SK-N-SH treated with all-trans-retinoic acid at 6 μM for 48 hours (cell line): ENCODE measurements around the gene DYSF.
A peak's percentile ranks its signal among the peaks of the same experiment; 100 is the strongest.

Experiments used
- ATAC-seq: fragments of 200-7000 bp; cut with Tn5 transposase; 3 replicates; pipeline ENCODE4 v1.9.1; 2020; ENCODE audit warnings: mild to moderate bottlenecking, moderate library complexity
- ARNTL ChIP-seq: fragments of 450-650 bp; formaldehyde crosslinking; IDR thresholded peaks from 2 replicates; pipeline ENCODE4 v1.5.0; 2020; ENCODE audit warnings: low read depth, mild to moderate bottlenecking, moderate library complexity, borderline replicate concordance
- BACH2 ChIP-seq: fragments of 250-450 bp; sonication (Bioruptor Pico); IDR thresholded peaks from 2 replicates; pipeline ENCODE4 v1.9.0; 2021; ENCODE audit warnings: mild to moderate bottlenecking, borderline replicate concordance
- CSDC2 ChIP-seq: fragments of 250-450 bp; sonication (Bioruptor Pico); IDR thresholded peaks from 2 replicates; pipeline ENCODE4 v1.5.0; 2020; ENCODE audit warnings: mild to moderate bottlenecking, moderate library complexity
- ESRRG ChIP-seq: fragments of 250-450 bp; sonication (Bioruptor Pico); IDR thresholded peaks from 2 replicates; pipeline ENCODE4 v1.6.1; 2021; ENCODE audit warnings: mild to moderate bottlenecking
- GLIS3 ChIP-seq: fragments of 250-450 bp; sonication (Bioruptor Pico); IDR thresholded peaks from 2 replicates; pipeline ENCODE4 v1.5.0; 2020; ENCODE audit warnings: mild to moderate bottlenecking, moderate library complexity
- ISL1 ChIP-seq: fragments of 250-450 bp; sonication (Bioruptor Pico); IDR thresholded peaks from 2 replicates; pipeline ENCODE4 v2.1.2; 2022; ENCODE audit warnings: mild to moderate bottlenecking, moderate library complexity
- OSR1 ChIP-seq: fragments of 250-450 bp; sonication (Bioruptor Pico); IDR thresholded peaks from 2 replicates; pipeline ENCODE4 v1.8.0; 2022; ENCODE audit warnings: moderate library complexity, mild to moderate bottlenecking, inconsistent platforms
- PPARA ChIP-seq: fragments of 250-450 bp; sonication (Bioruptor Pico); IDR thresholded peaks from 2 replicates; pipeline ENCODE4 v1.5.0; 2020; ENCODE audit warnings: mild to moderate bottlenecking, borderline replicate concordance
- RARB ChIP-seq: fragments of 250-450 bp; sonication (Bioruptor Pico); IDR thresholded peaks from 2 replicates; pipeline ENCODE4 v1.8.0; 2021; ENCODE audit warnings: mild to moderate bottlenecking, moderate library complexity
- SNAI2 ChIP-seq: fragments of 250-450 bp; sonication (Bioruptor Pico); IDR thresholded peaks from 2 replicates; pipeline ENCODE4 v1.5.0; 2020; ENCODE audit warnings: mild to moderate bottlenecking, moderate library complexity
- TCF4 ChIP-seq: fragments of 250-450 bp; sonication (Bioruptor Pico); IDR thresholded peaks from 2 replicates; pipeline ENCODE4 v1.8.0; 2021; ENCODE audit warnings: mild to moderate bottlenecking, moderate library complexity, borderline replicate concordance
- TOX ChIP-seq: fragments of 250-450 bp; sonication (Bioruptor Pico); IDR thresholded peaks from 2 replicates; pipeline ENCODE4 v1.8.0; 2021; ENCODE audit warnings: mild to moderate bottlenecking, moderate library complexity, borderline replicate concordance
- ZFP3 ChIP-seq: fragments of 250-450 bp; sonication (Bioruptor Pico); IDR thresholded peaks from 2 replicates; pipeline ENCODE4 v1.5.0; 2020; ENCODE audit warnings: mild to moderate bottlenecking, moderate library complexity
- ZFP30 ChIP-seq: fragments of 450-650 bp; formaldehyde crosslinking; IDR thresholded peaks from 2 replicates; pipeline ENCODE4 v1.5.0; 2022; ENCODE audit warnings: mild to moderate bottlenecking, moderate library complexity
- ZNF565 ChIP-seq: fragments of 450-650 bp; formaldehyde crosslinking; conservative IDR thresholded peaks from 2 replicates; pipeline ENCODE4 v1.5.0; 2020; ENCODE audit warnings: low read depth, mild to moderate bottlenecking, moderate library complexity
- ZNF70 ChIP-seq: fragments of 450-650 bp; formaldehyde crosslinking; IDR thresholded peaks from 2 replicates; pipeline ENCODE4 v1.5.0; 2020; ENCODE audit warnings: mild to moderate bottlenecking, moderate library complexity
- ZNF8 ChIP-seq: fragments of 450-650 bp; formaldehyde crosslinking; IDR thresholded peaks from 2 replicates; pipeline ENCODE4 v1.5.0; 2020; ENCODE audit warnings: mild to moderate bottlenecking, moderate library complexity
- TF ChIP-seq, protein P1 (sequence below): fragments of 250-450 bp; sonication (Bioruptor Pico); IDR thresholded peaks from 2 replicates; pipeline ENCODE4 v1.5.1; 2021; ENCODE audit warnings: mild to moderate bottlenecking, moderate library complexity
- TF ChIP-seq, protein P2 (sequence below): fragments of 250-450 bp; sonication (Bioruptor Pico); IDR thresholded peaks from 2 replicates; pipeline ENCODE4 v1.5.1; 2020; ENCODE audit warnings: low read depth, mild to moderate bottlenecking, moderate library complexity
- TF ChIP-seq, protein P3 (sequence below): fragments of 250-450 bp; sonication (Bioruptor Pico); IDR thresholded peaks from 2 replicates; pipeline ENCODE4 v1.8.0; 2021; ENCODE audit warnings: low read depth, mild to moderate bottlenecking, moderate library complexity, borderline replicate concordance
- TF ChIP-seq, protein P4 (sequence below): fragments of 250-450 bp; sonication (Bioruptor Pico); IDR thresholded peaks from 2 replicates; pipeline ENCODE4 v1.8.0; 2020; ENCODE audit warnings: mild to moderate bottlenecking, moderate library complexity, borderline replicate concordance
- TF ChIP-seq, protein P5 (sequence below): fragments of 250-450 bp; sonication (Bioruptor Pico); IDR thresholded peaks from 2 replicates; pipeline ENCODE4 v1.5.0; 2020; ENCODE audit warnings: mild to moderate bottlenecking, moderate library complexity

Gene DYSF

DNA sequence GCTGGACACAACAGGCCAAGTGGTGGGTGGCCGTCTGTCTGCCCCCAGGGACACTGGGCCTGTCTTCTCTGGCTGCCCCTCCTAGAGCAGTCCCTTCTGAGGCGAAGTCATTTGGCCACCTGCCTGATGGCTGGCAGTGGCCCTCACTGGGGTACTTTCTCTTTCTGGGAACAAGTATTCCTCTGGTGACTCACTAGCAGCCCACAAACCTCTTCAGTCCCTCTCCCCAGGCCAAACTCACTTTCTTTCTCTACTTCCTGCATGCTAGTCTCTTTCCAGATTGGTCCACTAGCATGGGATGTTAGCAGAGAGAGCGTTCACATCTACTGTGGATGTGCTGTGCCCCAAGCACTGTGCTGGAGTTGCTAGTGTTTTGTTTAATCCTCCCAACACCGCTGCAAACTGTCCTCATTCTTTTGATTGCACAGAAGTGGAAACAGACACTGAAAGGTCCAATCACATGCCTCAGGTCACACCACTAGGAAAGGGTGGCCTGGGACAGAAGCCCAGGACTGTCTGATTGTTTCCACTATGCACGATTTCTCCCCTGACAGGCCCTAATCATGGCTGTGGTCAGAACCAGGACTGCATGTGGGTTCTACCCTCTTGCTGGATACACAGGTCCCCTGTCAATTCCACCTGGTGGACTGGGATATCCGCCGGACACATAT is 5.2 kb downstream of the DYSF start:
- ATAC-seq: peak; percentile 12; the same call in 2 of the 3 replicates

DNA sequence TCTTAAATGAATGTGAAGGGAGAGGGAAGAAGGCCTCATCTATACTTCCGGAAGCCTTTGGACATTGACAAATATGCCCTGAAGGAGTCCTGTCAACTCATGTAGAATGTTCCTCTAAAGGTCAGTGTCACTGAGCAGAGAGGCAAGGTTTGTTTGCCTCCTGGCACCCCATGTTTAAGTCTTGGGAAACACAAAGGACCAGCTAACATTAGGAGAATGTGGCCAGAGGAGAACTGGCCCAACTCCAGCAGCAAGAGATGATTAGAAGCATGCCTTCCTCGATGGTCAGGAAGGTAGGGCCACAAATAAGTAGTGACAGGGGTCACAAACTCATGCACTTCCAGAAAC is 5.7 kb downstream of the DYSF start:
- TF ChIP-seq PPARA (CRISPR knock-in tag): no peak
- no peak for ATAC-seq

More for the DNA sequence above, 5.2 kb downstream of the DYSF start:
- TF ChIP-seq, protein P1, sequence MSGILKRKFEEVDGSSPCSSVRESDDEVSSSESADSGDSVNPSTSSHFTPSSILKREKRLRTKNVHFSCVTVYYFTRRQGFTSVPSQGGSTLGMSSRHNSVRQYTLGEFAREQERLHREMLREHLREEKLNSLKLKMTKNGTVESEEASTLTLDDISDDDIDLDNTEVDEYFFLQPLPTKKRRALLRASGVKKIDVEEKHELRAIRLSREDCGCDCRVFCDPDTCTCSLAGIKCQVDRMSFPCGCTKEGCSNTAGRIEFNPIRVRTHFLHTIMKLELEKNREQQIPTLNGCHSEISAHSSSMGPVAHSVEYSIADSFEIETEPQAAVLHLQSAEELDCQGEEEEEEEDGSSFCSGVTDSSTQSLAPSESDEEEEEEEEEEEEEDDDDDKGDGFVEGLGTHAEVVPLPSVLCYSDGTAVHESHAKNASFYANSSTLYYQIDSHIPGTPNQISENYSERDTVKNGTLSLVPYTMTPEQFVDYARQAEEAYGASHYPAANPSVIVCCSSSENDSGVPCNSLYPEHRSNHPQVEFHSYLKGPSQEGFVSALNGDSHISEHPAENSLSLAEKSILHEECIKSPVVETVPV (CRISPR knock-in tag): no peak
- no peak for TF ChIP-seq ZFP3 (CRISPR knock-in tag)
- TF ChIP-seq, protein P2, sequence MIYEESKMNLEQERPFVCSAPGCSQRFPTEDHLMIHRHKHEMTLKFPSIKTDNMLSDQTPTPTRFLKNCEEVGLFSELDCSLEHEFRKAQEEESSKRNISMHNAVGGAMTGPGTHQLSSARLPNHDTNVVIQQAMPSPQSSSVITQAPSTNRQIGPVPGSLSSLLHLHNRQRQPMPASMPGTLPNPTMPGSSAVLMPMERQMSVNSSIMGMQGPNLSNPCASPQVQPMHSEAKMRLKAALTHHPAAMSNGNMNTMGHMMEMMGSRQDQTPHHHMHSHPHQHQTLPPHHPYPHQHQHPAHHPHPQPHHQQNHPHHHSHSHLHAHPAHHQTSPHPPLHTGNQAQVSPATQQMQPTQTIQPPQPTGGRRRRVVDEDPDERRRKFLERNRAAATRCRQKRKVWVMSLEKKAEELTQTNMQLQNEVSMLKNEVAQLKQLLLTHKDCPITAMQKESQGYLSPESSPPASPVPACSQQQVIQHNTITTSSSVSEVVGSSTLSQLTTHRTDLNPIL (CRISPR knock-in tag): no peak
- no peak for TF ChIP-seq ESRRG (CRISPR knock-in tag)
- TF ChIP-seq OSR1 (CRISPR knock-in tag): no peak
- TF ChIP-seq, protein P3, sequence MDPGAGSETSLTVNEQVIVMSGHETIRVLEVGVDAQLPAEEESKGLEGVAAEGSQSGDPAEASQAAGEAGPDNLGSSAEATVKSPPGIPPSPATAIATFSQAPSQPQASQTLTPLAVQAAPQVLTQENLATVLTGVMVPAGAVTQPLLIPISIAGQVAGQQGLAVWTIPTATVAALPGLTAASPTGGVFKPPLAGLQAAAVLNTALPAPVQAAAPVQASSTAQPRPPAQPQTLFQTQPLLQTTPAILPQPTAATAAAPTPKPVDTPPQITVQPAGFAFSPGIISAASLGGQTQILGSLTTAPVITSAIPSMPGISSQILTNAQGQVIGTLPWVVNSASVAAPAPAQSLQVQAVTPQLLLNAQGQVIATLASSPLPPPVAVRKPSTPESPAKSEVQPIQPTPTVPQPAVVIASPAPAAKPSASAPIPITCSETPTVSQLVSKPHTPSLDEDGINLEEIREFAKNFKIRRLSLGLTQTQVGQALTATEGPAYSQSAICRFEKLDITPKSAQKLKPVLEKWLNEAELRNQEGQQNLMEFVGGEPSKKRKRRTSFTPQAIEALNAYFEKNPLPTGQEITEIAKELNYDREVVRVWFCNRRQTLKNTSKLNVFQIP (CRISPR knock-in tag): no peak
- no peak for TF ChIP-seq CSDC2
- TF ChIP-seq RARB (CRISPR knock-in tag): no peak
- TF ChIP-seq ARNTL (CRISPR knock-in tag): no peak
- no peak for TF ChIP-seq ZNF70
- no peak for TF ChIP-seq TCF4
- TF ChIP-seq GLIS3 (CRISPR knock-in tag): no peak
- TF ChIP-seq ISL1 (CRISPR knock-in tag): no peak
- TF ChIP-seq, protein P4, sequence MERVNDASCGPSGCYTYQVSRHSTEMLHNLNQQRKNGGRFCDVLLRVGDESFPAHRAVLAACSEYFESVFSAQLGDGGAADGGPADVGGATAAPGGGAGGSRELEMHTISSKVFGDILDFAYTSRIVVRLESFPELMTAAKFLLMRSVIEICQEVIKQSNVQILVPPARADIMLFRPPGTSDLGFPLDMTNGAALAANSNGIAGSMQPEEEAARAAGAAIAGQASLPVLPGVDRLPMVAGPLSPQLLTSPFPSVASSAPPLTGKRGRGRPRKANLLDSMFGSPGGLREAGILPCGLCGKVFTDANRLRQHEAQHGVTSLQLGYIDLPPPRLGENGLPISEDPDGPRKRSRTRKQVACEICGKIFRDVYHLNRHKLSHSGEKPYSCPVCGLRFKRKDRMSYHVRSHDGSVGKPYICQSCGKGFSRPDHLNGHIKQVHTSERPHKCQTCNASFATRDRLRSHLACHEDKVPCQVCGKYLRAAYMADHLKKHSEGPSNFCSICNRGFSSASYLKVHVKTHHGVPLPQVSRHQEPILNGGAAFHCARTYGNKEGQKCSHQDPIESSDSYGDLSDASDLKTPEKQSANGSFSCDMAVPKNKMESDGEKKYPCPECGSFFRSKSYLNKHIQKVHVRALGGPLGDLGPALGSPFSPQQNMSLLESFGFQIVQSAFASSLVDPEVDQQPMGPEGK: no peak
- TF ChIP-seq SNAI2 (CRISPR knock-in tag): no peak
- TF ChIP-seq TOX (CRISPR knock-in tag): no peak
- TF ChIP-seq ZNF8 (CRISPR knock-in tag): no peak
- no peak for TF ChIP-seq BACH2 (CRISPR knock-in tag)
- TF ChIP-seq, protein P5, sequence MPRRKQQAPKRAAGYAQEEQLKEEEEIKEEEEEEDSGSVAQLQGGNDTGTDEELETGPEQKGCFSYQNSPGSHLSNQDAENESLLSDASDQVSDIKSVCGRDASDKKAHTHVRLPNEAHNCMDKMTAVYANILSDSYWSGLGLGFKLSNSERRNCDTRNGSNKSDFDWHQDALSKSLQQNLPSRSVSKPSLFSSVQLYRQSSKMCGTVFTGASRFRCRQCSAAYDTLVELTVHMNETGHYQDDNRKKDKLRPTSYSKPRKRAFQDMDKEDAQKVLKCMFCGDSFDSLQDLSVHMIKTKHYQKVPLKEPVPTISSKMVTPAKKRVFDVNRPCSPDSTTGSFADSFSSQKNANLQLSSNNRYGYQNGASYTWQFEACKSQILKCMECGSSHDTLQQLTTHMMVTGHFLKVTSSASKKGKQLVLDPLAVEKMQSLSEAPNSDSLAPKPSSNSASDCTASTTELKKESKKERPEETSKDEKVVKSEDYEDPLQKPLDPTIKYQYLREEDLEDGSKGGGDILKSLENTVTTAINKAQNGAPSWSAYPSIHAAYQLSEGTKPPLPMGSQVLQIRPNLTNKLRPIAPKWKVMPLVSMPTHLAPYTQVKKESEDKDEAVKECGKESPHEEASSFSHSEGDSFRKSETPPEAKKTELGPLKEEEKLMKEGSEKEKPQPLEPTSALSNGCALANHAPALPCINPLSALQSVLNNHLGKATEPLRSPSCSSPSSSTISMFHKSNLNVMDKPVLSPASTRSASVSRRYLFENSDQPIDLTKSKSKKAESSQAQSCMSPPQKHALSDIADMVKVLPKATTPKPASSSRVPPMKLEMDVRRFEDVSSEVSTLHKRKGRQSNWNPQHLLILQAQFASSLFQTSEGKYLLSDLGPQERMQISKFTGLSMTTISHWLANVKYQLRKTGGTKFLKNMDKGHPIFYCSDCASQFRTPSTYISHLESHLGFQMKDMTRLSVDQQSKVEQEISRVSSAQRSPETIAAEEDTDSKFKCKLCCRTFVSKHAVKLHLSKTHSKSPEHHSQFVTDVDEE (CRISPR knock-in tag): no peak
- TF ChIP-seq ZNF565: no peak

DNA sequence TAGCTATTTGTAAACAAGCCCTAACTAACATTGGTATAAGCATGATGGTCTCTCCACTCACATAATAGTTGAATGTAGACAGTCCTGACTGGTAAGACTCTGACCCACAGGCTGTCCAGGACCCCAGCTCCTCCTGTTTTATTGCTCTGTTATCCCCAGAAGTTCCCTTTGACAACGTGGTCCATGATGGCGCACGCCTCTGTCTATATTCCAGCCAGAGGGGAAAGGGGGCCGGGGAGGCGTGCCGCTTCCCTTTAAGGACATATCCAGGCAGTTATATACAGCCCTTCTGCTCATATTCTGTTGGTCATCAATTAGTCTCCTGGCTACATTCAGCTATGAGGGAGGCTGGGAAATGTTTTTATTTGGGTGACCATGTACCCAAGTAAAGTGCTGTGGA is 6.7 kb downstream of the DYSF start:
- ATAC-seq: no peak
- TF ChIP-seq ZFP30 (CRISPR knock-in tag) (no peak), TCF4 (no peak), SNAI2 (CRISPR knock-in tag) (no peak), ZNF565 (no peak), ZFP3 (CRISPR knock-in tag) (no peak)
- TF ChIP-seq, protein P3 (CRISPR knock-in tag): no peak
- TF ChIP-seq, protein P2 (CRISPR knock-in tag): no peak
